ENCODE measurements around the gene GID8. TPM values are rescaled to one million over a fixed set of nuclear protein-coding genes. Genes with fewer than 3 reads are reported as not detected.

The GID8 gene
- total RNA-seq, 1 donor from 2014 or later: 29.7 TPM

GRCh38 chr20:62968378-62969178 lies 30.6 kb downstream of the GID8 start:
- Mint-ChIP-seq H3K27ac (ENCODE audit: unreplicated experiment) (no peak overlapping the region), H3K36me3 (ENCODE audit: low read depth) (no peaks in the 10 kb centered on the region), H3K27me3 (ENCODE audit: low read depth) (peaks cover 35% of the 10 kb centered on the region), H3K9me3 (ENCODE audit: low read depth) (no peaks in the 10 kb centered on the region), H3K4me3 (ENCODE audit: unreplicated experiment) (no peak overlapping the region), H3K4me1 (ENCODE audit: low read depth) (peaks cover 3% of the 10 kb centered on the region)
- DNase-seq (ENCODE audit: low spot score): no peak
- TF ChIP-seq CTCF (IDR thresholded peaks at IDR 0.05): no peak

- no peak overlapping the region for H3K27ac Mint-ChIP-seq (ENCODE audit: unreplicated experiment)
- H3K9me3 Mint-ChIP-seq (ENCODE audit: low read depth): no peaks in the 10 kb centered on the region
- peaks cover 39% of the 10 kb centered on the region for H3K27me3 Mint-ChIP-seq (ENCODE audit: low read depth)
- peaks cover 3% of the 10 kb centered on the region for H3K4me1 Mint-ChIP-seq (ENCODE audit: low read depth)
- no peaks in the 10 kb centered on the region for H3K36me3 Mint-ChIP-seq (ENCODE audit: low read depth)
- TF ChIP-seq CTCF (IDR thresholded peaks at IDR 0.05): no peak
- DNase-seq (ENCODE audit: low spot score): no peak
- H3K4me3 Mint-ChIP-seq (ENCODE audit: unreplicated experiment): no peak overlapping the region
Observed at GRCh38 chr20:62969179-62969760, 31.3 kb downstream of the GID8 start.

- no peak for DNase-seq (ENCODE audit: low spot score)
- Mint-ChIP-seq H3K4me1 (ENCODE audit: low read depth) (peaks cover 3% of the 10 kb centered on the region), H3K4me3 (ENCODE audit: unreplicated experiment) (no peak overlapping the region), H3K9me3 (ENCODE audit: low read depth) (no peaks in the 10 kb centered on the region), H3K27ac (ENCODE audit: unreplicated experiment) (no peak overlapping the region), H3K27me3 (ENCODE audit: low read depth) (peaks cover 43% of the 10 kb centered on the region), H3K36me3 (ENCODE audit: low read depth) (no peaks in the 10 kb centered on the region)
- TF ChIP-seq CTCF (IDR thresholded peaks at IDR 0.05): no peak
Observed at GRCh38 chr20:62969939-62970306, 32.0 kb downstream of the GID8 start.

- no peak for TF ChIP-seq CTCF (IDR thresholded peaks at IDR 0.05)
- H3K4me1 Mint-ChIP-seq (ENCODE audit: low read depth): peaks cover 3% of the 10 kb centered on the region
- no peak overlapping the region for H3K4me3 Mint-ChIP-seq (ENCODE audit: unreplicated experiment)
- DNase-seq (ENCODE audit: low spot score): no peak
- no peaks in the 10 kb centered on the region for H3K9me3 Mint-ChIP-seq (ENCODE audit: low read depth)
- no peaks in the 10 kb centered on the region for H3K36me3 Mint-ChIP-seq (ENCODE audit: low read depth)
- H3K27ac Mint-ChIP-seq (ENCODE audit: unreplicated experiment): no peak overlapping the region
- H3K27me3 Mint-ChIP-seq (ENCODE audit: low read depth): peaks cover 43% of the 10 kb centered on the region
Observed at GRCh38 chr20:62970307-62971210, 32.6 kb downstream of the GID8 start.

All from chondrocyte (in vitro differentiated cells).